Activated CD4-positive, alpha-beta T cell treated with anti-CD3 and anti-CD28 coated beads for 24 hours (primary cell): Measurements from ENCODE around the gene CDC42BPG.

Source experiments
- DNase-seq, 2 donors: peaks; one replicate each; pipeline ENCODE4 v3.0.0-alpha.2; 2020; ENCODE audit warnings: low read depth in 2 of 2

CDC42BPG gene

DNA sequence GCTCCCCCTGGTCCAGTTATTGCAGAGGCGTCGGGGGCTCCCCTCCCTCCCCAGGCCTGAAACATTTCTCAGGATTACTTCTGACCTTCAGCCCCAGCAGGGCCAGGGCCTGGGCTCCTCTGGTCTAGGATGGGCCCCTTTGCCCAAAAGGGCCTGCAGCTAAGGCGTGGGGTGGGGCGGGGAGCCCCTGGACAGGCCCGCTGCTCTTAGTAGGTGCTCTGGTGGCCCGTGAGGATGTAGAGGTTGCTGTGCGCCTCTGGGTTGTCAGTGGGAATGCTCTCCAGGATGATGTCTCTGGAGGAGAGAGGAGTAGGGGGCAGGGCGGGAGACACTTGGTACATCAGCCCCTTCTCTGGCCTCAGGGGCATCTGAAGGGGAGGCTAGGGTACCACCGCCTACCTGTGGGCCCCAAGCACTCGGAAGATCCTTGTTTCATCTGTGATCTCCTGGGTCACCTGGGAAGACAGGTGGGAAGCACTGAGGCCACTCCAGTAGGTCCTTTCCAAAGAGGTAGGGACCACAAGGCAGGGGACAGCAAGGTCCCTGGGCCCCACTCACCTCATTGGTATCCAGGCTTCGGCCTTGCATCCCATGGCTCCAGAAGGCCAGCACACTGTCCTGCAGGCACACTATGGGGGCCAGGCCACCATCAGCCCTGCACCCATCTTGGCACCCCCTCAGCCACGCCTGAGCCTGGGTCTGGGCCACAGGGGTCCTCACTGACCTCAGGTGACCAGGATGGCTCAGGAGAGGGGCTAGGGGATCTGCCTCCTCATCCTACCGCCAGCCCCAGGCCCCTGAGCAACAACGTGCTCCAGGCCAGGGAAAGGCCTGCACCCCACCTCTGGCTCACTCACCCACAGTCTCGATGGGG, 54.9 kb downstream of the CDC42BPG start:
- DNase-seq = no peak

DNA sequence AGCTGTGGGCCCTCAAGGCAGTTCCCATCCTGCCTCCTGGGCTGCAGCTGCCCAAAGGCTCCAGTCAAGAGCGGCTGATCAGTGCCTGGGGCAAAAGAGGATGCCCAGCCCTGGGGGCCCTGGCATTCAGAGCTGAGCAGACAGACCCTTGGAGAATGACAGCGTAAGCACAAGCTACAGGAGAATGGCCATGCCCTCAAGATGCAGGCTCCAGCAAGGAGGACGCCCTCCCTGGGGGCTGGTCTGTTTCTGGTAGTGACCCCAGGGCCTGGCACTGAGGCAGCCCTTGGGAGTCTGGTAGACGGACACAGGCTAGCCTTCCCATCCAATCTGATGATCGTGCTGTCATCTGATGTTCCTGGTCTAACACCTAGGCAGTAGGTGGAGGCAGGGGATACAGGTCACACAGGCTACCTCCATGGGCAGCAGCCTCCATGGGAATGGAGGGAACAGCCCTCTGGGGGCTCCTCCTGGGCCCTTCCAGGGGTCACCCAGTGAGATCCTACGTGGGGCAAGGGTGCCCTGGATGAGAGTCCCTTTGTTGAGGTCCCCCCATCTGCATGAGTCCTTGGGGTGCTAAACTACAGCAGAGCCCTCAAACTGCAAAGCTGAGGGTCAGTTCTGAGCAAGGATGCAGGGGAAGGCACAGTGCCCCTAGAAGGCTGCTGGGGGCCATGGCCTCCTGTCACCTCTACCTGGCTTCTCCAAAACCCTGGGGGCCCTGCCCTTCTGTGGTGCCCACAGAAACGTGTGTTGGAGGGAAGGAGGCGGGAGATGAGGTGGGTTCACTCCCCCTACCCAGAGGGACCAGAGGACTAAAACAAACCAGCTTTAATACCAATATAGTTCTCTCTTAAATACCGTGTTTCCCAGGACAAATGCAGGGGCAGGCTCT, 55.9 kb downstream of the CDC42BPG start:
- no peak for DNase-seq

DNA sequence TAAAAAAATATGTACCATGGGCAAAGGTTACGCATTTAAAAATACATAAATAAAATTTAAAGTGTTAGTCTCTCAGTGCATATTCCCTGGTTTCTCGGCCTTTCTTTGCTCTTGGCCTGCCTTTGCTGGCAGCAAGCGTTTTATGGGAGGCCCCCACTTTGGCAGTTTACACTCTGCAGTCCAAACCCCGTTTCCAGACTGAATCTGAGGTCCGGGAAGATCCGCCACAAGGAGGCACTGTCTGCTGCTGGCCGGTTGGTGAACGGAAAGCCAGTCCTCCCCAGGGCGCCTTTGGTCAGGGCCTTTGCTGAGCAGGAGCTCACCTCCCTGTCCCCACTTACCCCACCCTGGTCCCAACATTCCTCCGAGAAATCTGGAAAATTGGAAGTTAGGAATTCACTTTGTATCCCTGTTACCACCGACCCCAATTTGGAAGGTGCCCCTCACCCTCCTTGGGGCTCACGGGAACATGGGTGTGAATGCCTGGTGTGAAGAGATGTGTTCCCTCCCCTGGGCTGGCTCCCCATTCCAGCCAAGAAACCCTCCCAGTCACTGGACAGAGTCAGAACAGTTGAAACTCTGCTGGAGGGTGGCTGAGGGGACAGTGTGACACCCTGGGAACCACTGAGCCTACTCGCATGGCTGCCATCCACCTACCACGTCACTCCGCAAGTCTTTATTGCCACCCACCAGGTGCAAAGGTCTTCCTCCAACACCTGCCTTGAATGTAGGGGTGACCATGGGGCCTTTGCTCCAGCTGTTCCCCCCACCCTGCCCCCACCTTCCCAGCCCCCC, 56.7 kb downstream of the CDC42BPG start:
- DNase-seq = peak in 1 of 2 donors; percentile 53

DNA sequence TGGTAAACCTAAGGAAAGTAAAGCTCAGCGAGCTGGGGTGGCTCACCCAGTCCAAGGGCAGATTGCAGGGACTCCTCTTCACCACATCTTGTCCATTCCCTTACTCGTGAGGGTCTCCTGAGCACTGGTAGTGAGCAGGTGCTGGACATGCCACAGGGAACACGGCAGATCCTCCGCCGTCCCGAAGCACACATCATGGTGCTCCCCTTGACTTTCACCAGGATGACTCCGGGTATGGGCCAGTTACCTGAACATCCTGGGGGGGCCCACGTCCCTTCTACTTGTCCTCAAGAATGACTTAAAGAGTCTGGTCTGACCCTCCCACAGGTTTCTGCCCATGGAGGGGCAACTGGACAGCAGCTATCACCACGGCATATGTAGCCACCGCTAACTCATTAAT, 58.1 kb downstream of the CDC42BPG start:
- DNase-seq = no peak

DNA sequence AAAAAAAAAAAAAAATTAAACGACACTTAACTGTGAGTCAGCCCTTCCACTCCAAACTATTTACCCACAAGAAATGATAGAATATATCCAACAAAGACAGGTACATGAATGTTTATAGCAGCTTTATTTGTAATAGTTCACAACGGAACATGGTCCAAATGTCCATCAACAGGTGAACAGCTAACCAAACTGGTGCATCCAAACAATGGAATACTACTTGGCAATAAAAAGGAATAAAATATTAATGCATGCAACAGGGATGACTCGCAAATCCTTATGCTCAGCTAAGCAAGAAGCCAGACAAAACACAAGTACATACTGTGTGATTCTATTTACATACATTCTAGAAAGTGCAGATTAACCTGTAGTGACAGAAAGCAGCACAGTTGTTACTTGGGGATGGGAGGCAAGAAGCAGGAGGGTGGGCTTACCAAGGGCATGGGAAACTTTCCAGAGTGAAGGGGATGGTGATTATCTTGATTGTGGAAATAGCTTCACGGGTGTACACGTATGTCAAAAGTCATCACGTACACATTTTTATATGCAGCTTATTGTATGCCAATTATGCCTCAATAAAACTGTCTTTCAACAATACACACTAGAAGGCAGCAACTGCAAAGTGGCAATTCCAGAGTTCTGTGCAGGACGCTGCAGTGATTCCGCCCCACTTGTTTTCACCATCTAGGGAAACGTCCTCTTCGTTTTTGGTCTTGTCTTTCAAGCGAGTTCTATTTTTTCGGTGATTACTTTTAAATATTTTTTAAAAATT, 59.5 kb downstream of the CDC42BPG start:
- DNase-seq = no peak

DNA sequence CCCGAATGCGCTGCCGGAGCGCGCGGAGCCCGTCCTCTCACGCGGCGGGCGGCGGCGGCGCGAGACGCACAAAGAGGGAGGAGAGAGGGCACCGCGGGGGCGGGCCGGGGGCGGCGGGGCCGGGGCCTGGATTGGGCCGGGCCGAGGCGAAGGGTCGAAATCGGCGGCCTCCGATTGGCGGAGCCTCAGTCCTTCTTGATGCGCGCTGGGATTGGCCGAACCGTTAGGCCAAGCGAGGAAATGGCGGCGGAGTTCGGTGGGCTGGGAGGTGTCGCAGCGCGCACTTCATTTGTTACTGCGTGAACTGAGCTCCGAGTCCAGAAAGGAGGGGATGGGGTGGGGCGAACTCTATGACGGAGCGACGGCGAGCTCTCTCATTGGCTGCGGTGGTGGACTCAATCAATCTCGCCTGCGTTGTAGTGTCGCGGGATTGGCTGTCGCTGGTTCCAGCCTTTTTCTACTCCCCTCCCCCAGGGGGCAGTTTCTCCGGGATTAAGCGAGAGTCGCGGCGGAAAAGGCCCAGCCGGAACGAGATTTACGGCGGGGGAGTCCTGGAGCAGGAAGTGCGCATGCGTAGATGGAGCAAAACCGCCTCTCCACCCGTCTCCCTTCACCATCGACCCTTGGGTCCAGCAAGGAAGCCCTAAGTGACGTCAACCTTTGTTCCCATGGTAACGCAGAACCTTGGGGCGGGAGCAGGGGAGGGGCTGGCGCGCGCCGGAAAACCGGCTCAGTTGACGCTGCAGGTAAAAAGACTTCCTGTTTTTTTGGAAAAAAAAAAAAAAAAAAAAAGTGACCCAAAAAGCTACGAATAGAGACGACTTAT, 65.8 kb downstream of the CDC42BPG start, which contains the start of gene SF1:
SF1 (minus strand) TSS at position 70 of the 826 bp plus-strand sequence. CDS start 150 bp downstream, outside the sequence.
- peak; percentile 97 for DNase-seq

DNA sequence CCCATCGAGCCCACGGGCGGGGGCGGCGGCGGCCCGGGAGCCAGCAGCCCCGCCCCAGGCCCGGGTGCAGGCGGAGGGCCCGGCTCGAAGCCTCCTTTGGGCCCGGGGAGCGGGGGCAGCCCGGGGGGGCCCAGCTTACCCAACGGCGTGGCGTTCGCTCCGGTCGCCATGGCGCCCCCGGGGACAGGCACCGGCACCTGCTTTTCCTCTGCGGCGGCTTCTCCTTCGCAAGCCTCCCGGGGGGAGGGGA, 66.3 kb downstream of the CDC42BPG start:
- no peak for DNase-seq

DNA sequence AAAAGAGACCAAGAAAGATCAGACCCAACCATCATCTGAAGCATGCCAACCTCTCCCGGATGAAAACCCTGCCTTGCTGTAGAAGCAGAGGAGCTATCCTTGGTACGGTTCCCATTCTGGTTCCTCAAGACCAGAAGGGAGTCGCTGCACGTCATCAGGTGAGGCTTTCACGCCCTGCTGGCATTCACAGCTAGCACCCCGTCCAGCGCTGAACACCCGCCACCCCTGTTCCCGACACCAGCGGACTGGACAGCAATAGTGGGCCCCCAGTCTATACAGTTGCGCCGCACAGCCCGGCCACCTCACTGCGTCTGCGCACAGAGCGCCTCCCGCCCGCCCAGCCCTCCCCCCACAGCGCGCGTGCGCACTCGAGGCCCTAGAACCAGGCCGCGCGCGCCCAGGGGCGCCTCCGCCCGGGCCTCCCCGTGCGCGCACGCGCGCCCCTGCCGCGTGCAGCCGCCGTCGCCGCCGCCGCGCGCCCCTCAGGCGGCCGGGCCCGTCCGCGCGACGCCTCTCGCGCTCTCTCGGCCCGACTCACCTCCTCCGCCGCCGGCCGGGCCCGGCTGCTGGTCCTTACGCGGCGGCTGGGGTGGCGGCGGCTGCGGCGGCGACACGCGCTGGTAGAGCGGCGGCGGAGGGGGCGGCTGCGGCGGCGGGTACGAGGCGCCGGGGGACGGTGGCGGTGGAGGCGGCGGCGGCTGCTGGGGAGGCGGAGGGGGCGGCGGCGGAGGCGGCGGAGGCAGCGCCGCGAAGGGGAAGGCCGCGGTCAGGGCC, 66.8 kb downstream of the CDC42BPG start:
- DNase-seq = peak; percentile 61 to 69

DNA sequence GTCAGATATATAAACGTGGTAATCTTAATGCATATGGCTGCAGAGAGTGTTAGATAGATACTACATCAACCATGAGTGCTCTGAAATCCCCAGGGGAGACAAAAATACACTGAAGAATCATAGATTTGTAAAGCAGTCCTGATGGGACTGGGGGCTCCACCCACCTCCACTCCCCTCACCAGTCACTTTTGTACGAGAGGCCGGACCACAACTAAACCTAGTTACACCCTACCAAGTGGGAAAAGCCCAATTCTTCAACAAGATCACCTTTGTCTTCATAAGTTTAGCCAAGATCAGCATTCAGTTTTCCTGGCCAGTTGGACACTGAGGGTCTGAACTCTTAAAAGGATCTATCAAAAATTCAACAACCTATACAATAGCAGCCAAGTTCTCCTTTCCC, 67.6 kb downstream of the CDC42BPG start:
- no peak for DNase-seq

DNA sequence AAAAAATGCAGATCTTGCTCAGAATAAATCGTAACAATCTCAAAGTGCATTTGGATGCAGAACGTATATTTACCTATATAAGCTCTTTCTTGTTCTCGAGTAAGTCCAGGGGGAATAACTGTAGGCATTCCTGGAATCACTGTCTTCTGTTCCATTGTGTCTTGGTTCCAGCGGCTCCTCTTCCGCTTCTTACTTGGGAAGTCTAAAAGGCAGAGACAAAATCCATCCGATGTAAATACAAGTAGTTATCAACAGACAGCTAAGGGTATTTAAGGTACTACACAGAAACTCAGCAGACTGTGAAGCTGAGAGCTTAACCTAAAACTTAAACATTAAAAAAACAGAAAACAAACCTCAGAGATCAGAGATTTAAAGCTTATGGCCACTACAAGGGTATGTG, 68.0 kb downstream of the CDC42BPG start:
- no peak for DNase-seq

DNA sequence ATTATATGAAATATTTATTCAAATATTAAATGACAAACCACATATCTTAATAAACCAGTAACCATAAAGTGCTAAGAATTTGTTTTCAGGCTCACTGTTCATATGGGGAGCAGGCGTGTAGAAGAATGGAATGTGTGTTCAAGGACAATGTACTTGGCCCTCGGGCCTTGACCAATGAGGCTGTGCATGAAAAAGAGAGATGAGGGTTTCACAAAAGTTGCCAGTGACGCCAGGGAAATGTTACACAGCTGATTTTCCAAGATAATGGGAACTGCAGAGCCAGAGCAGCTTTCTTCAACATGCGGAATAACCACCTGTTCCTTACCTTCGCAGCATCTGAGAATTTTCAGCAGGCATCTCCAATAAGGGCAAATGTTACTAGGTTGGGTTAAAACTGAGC, 70.3 kb downstream of the CDC42BPG start:
- no peak for DNase-seq
